GM12878 (cell line): ENCODE data around the gene SUPT3H. TPM values are rescaled to one million over a fixed set of nuclear protein-coding genes. Genes with fewer than 3 reads are reported as not detected.

Source experiments
- ATAC-seq: fragments of 200-7000 bp; cut with Tn5 transposase; 3 replicates; pipeline ENCODE4 v1.9.1; 2020; ENCODE audit warnings: mild to moderate bottlenecking, moderate library complexity
- BruUV-seq: library from RNA; stranded (reverse); fragments of 400-500 nt; replicated peaks from 2 replicates; lab custom pipeline; 2021; lab: Mats Ljungman, UMichigan
- CTCF ChIA-PET: fragments of 300-600 bp; sonication (Branson Sonifier 250); formaldehyde crosslinking; extraction: SDS; loops from one replicate; lab custom pipeline; 2021; ENCODE audit warnings: inconsistent platforms; lab: Yijun Ruan, JAX
- POLR2A ChIA-PET: fragments of 350-600 bp; formaldehyde crosslinking; extraction: SDS; loops from one replicate; lab custom pipeline; 2021; ENCODE audit warnings: inconsistent platforms; lab: Charles Lee
- RAD21 ChIA-PET: fragments of 300-600 bp; sonication (Branson Sonifier 250); formaldehyde crosslinking; loops from one replicate; lab custom pipeline; 2023; ENCODE audit warnings: antibody characterized with exemption; ENCODE audit not compliant: unreplicated experiment; lab: Charles Lee
- SMC1A ChIA-PET: fragments of 300-600 bp; sonication (Branson Sonifier 250); formaldehyde crosslinking; loops from one replicate; lab custom pipeline; 2023; ENCODE audit not compliant: unreplicated experiment, uncharacterized antibody; lab: Charles Lee
- DNase-seq: peaks from one replicate; pipeline ENCODE4 v3.0.0-alpha.2; 2011; ENCODE audit warnings: low read depth, low spot score
- FAIRE-seq: peaks from 3 replicates; lab custom pipeline; 2011; peaks lifted over from hg19 to GRCh38; lab: Jason Lieb, UNC
- H2AFZ ChIP-seq: 2 replicates; pipeline ENCODE4 v1.6.0; 2011; ENCODE audit warnings: low read depth, low read length, control low read depth; ENCODE audit not compliant: control insufficient read depth
- H3K27ac ChIP-seq: 2 replicates; pipeline ENCODE4 v1.5.1; 2011; ENCODE audit warnings: control low read depth; ENCODE audit not compliant: control insufficient read depth, insufficient read depth
- H3K27me3 ChIP-seq, 2 experiments: replicated peaks in 1 of 2; 2 replicates each; pipeline versions ENCODE4 v1.6.0 to v1.6.1; 2011; ENCODE audit warnings: low read length in 1 of 2; ENCODE audit not compliant: control insufficient read depth in 2 of 2, insufficient read depth in 2 of 2
- H3K36me3 ChIP-seq, 2 experiments: 2 replicates each; pipeline ENCODE4 v1.5.1; 2011; ENCODE audit warnings: low read length in 1 of 2; ENCODE audit not compliant: control insufficient read depth in 2 of 2, insufficient read depth in 2 of 2
- H3K4me1 ChIP-seq: 2 replicates; pipeline ENCODE4 v1.6.1; 2011; ENCODE audit warnings: mild to moderate bottlenecking, low read length, moderate library complexity, mixed read lengths; ENCODE audit not compliant: control insufficient read depth, insufficient read depth
- H3K4me2 ChIP-seq: 2 replicates; pipeline ENCODE4 v1.6.0; 2011; ENCODE audit warnings: control low read depth; ENCODE audit not compliant: control insufficient read depth, insufficient read depth
- H3K4me3 ChIP-seq: fragments of 200-600 bp; sonication (generic); 2 replicates; pipeline ENCODE4 v1.5.1; 2016
- H3K79me2 ChIP-seq: 2 replicates; pipeline ENCODE4 v1.6.0; 2011; ENCODE audit warnings: low read length; ENCODE audit not compliant: control insufficient read depth, insufficient read depth
- H3K9ac ChIP-seq: 2 replicates; pipeline ENCODE4 v1.8.0; 2011; ENCODE audit warnings: low read length, control low read depth, mixed read lengths; ENCODE audit not compliant: control insufficient read depth, insufficient read depth
- H3K9me3 ChIP-seq: replicated peaks from 3 replicates; pipeline ENCODE4 v1.5.1; 2011; ENCODE audit warnings: mild to moderate bottlenecking, low read length; ENCODE audit not compliant: control insufficient read depth, insufficient read depth
- H4K20me1 ChIP-seq: 2 replicates; pipeline ENCODE4 v1.6.0; 2011; ENCODE audit not compliant: control insufficient read depth, insufficient read depth
- FOXK2 ChIP-seq: fragments of 450-650 bp; IDR thresholded peaks from 2 replicates; pipeline ENCODE4 v1.6.1; 2017; ENCODE audit warnings: mild to moderate bottlenecking, moderate library complexity
- JUND ChIP-seq: IDR thresholded peaks from 2 replicates; pipeline ENCODE4 v1.6.1; 2012; ENCODE audit warnings: low read depth, mild to moderate bottlenecking, low read length, improper control_type of control experiment, moderate library complexity
- NFYA ChIP-seq: IDR thresholded peaks from 2 replicates; pipeline ENCODE4 v1.6.1; 2011; ENCODE audit warnings: low read depth, mild to moderate bottlenecking, low read length, improper control_type of control experiment, borderline replicate concordance
- NRF1 ChIP-seq: conservative IDR thresholded peaks from 2 replicates; pipeline ENCODE4 v1.6.1; 2011; ENCODE audit warnings: mild to moderate bottlenecking, low read depth, low read length, improper control_type of control experiment
- TAF1 ChIP-seq: IDR thresholded peaks from 2 replicates; pipeline ENCODE4 v1.6.1; 2011; ENCODE audit warnings: mild to moderate bottlenecking, low read depth, low read length, borderline replicate concordance
- WGBS: methylation state at CpG from one replicate; pipeline ENCODE4 v1.1.6; 2016; ENCODE audit warnings: low lambda C conversion rate; ENCODE audit not compliant: insufficient replicate concordance, insufficient coverage; ENCODE audit errors: missing lambda C conversion rate; 5-methylcytosine and 5-hydroxymethylcytosine counted together
- in situ Hi-C: fragments of 300-500 bp; cut with MboI; formaldehyde crosslinking; loops from 9 replicates; pipeline ENCODE4 v1.14.3; 2018; ENCODE audit warnings: mixed read lengths
- intact Hi-C: fragments of 100-400 bp; cut with micrococcal nuclease; formaldehyde crosslinking; loops from one replicate; pipeline ENCODE4 v1.14.2; 2022; ENCODE audit not compliant: unreplicated experiment
- polyA plus RNA-seq, 11 experiments: library from polyadenylated mRNA; depleted of rRNA in 4 of 11; unstranded in 6 of 11; stranded (reverse) in 5 of 11; fragments of >200 nt; fragmentation: Nextera tagmentation in 4 of 11; fragmentation: Illumina TruSeq in 1 of 11; extraction: Ambion mirVana in 4 of 11; extraction: Trizol in 1 of 11; gene quantifications; 1 replicate in 1 of 11; 2 replicates in 10 of 11; pipeline versions ENCODE4 v1.2.1 to v1.2.3, GENCODE V29; 2011 to 2016; ENCODE audit warnings: inconsistent platforms in 2 of 11, missing spikeins in 2 of 11, low read depth in 1 of 11
- total RNA-seq, 4 experiments: library from RNA; depleted of rRNA in 3 of 4; stranded (reverse); fragments of >200 nt in 3 of 4; fragmentation: Illumina TruSeq in 1 of 4; extraction: Trizol in 1 of 4; gene quantifications; 2 replicates each; pipeline versions ENCODE4 v1.2.1 to v1.2.3, GENCODE V29; 2013 to 2021
- TF ChIP-seq, protein P1 (sequence below): fragments of 150-350 bp; IDR thresholded peaks from 2 replicates; pipeline ENCODE4 v1.6.1; 2016; ENCODE audit warnings: low read depth, low read length
- TF ChIP-seq, protein P2 (sequence below): IDR thresholded peaks from 2 replicates; pipeline ENCODE4 v1.6.1; 2011; ENCODE audit warnings: low read depth, low read length, improper control_type of control experiment, borderline replicate concordance
- TF ChIP-seq, protein P3 (sequence below): fragments of 450-650 bp; conservative IDR thresholded peaks from 2 replicates; pipeline ENCODE4 v1.6.1; 2017; ENCODE audit warnings: mild to moderate bottlenecking, moderate library complexity

SUPT3H gene
- total and polyA plus RNA-seq, 10 of the 15 experiments (the other 5 are each of a cell fraction or from before 2014, with no cell fraction given), result 0.51 to 3.7 (median 2.0) TPM

DNA sequence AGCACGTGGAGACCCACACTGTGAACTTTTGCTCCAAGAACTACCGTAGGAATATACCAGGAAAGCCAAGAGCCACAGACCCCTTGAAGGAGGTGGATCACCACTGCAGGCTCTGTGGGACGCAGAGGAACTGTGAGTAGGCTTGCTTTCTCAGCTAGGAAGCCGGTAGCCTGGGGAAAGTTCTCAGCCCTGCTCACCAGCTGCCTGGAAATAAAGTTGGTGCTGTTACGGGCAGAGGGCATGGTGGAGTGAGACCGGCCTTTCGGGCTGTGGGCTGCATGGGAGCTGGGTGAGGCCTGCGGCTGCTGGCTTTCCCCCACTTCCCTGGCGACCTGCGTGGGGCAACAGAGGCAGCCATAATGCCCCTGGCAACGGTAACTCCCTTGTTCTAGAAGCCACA, 422.6 kb downstream of the SUPT3H start (continued):
- TF ChIP-seq, protein P1, sequence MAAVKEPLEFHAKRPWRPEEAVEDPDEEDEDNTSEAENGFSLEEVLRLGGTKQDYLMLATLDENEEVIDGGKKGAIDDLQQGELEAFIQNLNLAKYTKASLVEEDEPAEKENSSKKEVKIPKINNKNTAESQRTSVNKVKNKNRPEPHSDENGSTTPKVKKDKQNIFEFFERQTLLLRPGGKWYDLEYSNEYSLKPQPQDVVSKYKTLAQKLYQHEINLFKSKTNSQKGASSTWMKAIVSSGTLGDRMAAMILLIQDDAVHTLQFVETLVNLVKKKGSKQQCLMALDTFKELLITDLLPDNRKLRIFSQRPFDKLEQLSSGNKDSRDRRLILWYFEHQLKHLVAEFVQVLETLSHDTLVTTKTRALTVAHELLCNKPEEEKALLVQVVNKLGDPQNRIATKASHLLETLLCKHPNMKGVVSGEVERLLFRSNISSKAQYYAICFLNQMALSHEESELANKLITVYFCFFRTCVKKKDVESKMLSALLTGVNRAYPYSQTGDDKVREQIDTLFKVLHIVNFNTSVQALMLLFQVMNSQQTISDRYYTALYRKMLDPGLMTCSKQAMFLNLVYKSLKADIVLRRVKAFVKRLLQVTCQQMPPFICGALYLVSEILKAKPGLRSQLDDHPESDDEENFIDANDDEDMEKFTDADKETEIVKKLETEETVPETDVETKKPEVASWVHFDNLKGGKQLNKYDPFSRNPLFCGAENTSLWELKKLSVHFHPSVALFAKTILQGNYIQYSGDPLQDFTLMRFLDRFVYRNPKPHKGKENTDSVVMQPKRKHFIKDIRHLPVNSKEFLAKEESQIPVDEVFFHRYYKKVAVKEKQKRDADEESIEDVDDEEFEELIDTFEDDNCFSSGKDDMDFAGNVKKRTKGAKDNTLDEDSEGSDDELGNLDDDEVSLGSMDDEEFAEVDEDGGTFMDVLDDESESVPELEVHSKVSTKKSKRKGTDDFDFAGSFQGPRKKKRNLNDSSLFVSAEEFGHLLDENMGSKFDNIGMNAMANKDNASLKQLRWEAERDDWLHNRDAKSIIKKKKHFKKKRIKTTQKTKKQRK, result no peak
- TF ChIP-seq, protein P2, sequence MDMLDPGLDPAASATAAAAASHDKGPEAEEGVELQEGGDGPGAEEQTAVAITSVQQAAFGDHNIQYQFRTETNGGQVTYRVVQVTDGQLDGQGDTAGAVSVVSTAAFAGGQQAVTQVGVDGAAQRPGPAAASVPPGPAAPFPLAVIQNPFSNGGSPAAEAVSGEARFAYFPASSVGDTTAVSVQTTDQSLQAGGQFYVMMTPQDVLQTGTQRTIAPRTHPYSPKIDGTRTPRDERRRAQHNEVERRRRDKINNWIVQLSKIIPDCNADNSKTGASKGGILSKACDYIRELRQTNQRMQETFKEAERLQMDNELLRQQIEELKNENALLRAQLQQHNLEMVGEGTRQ, result no peak

DNA sequence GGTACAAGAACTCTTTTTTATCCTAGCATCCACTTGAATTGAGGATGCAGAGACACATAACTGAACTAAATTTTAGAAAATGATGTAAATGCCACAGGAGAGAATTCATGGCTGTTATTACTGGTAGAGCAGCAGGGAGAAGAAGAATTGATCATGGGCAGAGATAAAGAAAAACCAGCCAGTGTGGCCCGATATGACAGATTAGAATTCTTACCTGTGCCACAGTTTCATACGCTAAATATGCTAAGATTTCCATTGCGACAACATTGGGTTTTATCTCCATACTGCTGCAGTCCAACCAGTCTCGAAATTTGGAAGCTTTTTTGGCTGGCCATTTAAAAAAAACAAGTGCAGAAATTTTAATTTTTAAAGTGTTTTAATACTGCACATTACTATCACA, 423.5 kb downstream of the SUPT3H start:
- FAIRE-seq (no peak), DNase-seq (no peak), ATAC-seq (no peak)
- in situ Hi-C loops (no loop called here), intact Hi-C loops (no loop called here)
- no TSS peak for BruUV-seq
- Histone ChIP-seq H3K27me3 (no peaks in the 10 kb centered on the region), H3K27ac (no peak overlapping the region), H3K4me1 (no peaks in the 10 kb centered on the region), H2AFZ (no peak overlapping the region), H3K4me2 (no peak overlapping the region), H4K20me1 (no peaks in the 10 kb centered on the region), H3K36me3 (no peaks in the 10 kb centered on the region), H3K9ac (no peak overlapping the region), H3K9me3 (no peaks in the 10 kb centered on the region), H3K4me3 (no peak overlapping the region), H3K79me2 (no peaks in the 10 kb centered on the region)
- CTCF ChIA-PET, result no interaction called here
- SMC1A ChIA-PET, result no interaction called here
- 57% methylated on average over 4 of the region's 4 CpGs for WGBS
- POLR2A ChIA-PET, result no interaction called here
- RAD21 ChIA-PET, result no interaction called here
- TF ChIP-seq NFYA (no peak), TAF1 (no peak), FOXK2 (no peak), JUND (no peak), NRF1 (no peak)
- TF ChIP-seq, protein P3, sequence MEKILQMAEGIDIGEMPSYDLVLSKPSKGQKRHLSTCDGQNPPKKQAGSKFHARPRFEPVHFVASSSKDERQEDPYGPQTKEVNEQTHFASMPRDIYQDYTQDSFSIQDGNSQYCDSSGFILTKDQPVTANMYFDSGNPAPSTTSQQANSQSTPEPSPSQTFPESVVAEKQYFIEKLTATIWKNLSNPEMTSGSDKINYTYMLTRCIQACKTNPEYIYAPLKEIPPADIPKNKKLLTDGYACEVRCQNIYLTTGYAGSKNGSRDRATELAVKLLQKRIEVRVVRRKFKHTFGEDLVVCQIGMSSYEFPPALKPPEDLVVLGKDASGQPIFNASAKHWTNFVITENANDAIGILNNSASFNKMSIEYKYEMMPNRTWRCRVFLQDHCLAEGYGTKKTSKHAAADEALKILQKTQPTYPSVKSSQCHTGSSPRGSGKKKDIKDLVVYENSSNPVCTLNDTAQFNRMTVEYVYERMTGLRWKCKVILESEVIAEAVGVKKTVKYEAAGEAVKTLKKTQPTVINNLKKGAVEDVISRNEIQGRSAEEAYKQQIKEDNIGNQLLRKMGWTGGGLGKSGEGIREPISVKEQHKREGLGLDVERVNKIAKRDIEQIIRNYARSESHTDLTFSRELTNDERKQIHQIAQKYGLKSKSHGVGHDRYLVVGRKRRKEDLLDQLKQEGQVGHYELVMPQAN, result no peak
